Esophagus muscularis mucosa (tissue), 4 donors: ENCODE results near the gene ELAC2.

Source experiments
- EP300 ChIP-seq: sonication (generic); formaldehyde crosslinking; IDR thresholded peaks from one replicate; pipeline ENCODE4 v1.6.1; 2017; ENCODE audit warnings: antibody characterized with exemption
- POLR2AphosphoS5 ChIP-seq, 2 donors: sonication (generic); formaldehyde crosslinking; IDR thresholded peaks; one replicate each; pipeline ENCODE4 v1.6.1; 2017; ENCODE audit warnings: antibody characterized with exemption in 2 of 2
- TF ChIP-seq, protein P1 (sequence below), 3 experiments: fragments of 200-600 bp in 2 of 3; fragments of 450-650 bp in 1 of 3; sonication (generic) in 2 of 3; IDR thresholded peaks; one replicate each; pipeline ENCODE4 v1.5.1; 2017 to 2019; ENCODE audit warnings: antibody characterized with exemption in 3 of 3, mild to moderate bottlenecking in 2 of 3, moderate library complexity in 1 of 3

DNA sequence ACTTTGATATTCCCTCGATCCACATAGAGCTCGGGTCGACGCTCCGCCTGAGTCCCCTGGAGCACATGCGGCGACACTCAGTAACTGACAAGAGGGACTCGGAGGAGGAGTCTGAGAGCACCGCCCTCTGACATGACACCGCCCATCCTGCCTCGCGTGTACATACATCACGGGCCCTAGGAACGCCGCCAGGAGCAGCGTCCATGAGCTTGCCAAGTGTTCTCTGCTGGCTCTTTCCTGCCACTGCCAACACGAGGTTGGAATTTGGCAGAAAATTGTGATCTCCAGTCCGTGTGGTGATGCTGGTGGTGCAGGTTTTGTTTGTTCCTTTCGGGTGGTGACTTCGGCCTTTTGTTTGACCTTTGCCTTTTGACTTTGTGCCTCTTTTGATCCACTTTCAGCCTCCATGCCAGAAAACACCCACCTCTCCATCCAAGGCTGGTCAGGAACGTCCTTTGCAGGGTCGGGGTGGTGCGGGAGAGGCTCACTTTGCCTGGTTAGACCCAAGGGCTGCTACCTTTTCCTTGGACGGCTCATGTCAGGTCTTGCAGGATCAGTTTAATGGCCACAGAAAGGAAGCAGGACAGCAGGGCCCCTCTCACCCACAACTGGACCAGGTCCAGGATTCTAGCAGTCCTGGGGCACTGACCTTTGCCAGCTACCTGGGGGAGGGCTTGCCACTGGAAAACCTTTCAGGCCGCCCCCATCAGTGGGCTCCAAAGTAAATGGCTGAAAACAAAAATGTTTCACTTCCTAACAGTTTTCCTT lies 27.6 kb downstream of the ELAC2 start:
- TF ChIP-seq, protein P1, sequence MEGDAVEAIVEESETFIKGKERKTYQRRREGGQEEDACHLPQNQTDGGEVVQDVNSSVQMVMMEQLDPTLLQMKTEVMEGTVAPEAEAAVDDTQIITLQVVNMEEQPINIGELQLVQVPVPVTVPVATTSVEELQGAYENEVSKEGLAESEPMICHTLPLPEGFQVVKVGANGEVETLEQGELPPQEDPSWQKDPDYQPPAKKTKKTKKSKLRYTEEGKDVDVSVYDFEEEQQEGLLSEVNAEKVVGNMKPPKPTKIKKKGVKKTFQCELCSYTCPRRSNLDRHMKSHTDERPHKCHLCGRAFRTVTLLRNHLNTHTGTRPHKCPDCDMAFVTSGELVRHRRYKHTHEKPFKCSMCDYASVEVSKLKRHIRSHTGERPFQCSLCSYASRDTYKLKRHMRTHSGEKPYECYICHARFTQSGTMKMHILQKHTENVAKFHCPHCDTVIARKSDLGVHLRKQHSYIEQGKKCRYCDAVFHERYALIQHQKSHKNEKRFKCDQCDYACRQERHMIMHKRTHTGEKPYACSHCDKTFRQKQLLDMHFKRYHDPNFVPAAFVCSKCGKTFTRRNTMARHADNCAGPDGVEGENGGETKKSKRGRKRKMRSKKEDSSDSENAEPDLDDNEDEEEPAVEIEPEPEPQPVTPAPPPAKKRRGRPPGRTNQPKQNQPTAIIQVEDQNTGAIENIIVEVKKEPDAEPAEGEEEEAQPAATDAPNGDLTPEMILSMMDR (IDR thresholded peaks at IDR 0.05), result no peak
- TF ChIP-seq POLR2AphosphoS5 (IDR thresholded peaks at IDR 0.05), result no peak
- TF ChIP-seq EP300, result no peak
